ENCODE results near the gene FBXW2. TPM values are rescaled to one million over a fixed set of nuclear protein-coding genes. Genes with fewer than 3 reads are reported as not detected.

The FBXW2 gene
- 10 to 100 TPM; 90.0 to 90.9 TPM for total RNA-seq

DNA sequence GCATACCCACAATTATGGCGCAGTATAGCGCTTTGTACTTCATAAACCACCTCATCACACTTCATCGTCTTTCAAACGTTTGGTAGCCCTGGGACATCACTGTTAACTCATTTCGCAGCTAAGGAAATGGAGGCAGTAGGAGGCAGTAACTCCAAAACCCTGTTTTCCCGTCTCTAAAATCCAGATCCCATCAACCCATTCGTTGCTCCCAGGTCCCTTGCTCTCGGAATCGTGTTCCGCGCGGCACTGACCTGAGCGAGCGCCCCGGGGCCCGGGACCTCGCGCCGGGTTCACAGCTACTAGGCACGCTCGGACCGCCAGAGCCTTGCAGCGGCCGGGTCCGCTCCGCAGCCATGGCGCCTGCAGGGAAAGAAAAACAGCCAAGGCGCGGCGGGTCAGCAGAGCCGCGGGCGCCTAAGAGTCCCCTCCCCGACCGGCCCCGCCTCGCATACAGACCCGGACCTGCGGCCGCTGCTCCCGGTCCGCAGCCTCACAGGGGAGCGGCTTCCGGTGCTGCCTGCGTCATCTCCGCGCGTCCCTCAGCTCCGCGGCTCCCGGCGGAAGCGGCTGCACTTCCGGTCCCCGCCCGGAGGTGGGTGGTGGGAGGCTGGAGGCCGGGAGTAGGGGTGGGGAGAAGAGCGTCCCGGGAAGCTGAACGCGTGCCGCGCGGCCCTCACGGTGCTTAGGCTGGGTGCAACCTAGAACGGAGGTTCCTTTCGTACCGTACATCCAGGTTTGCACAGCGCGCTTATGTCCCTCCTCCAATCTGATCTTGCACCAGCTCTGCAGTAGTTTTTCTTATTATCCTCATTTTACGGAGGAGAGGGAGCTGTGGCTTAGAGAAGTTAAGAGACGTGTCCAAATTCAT is at the start of gene FBXW2:
TSS of gene FBXW2 (minus strand) at position 519 of the 868 bp plus-strand sequence. CDS start 5,158 bp downstream, outside the sequence.
- H3K4me1 Mint-ChIP-seq (ENCODE audit: low read depth): peaks cover 54% of the 10 kb centered on the region
- peaks cover 25% of the 10 kb centered on the region for H3K36me3 Mint-ChIP-seq (ENCODE audit: low read depth)
- ATAC-seq (peak; percentile 91), DNase-seq (peak; percentile 91)
- peak within 1 kb of the TSS; percentile 88 for H3K27ac Mint-ChIP-seq
- no peaks in the 10 kb centered on the region for H3K27me3 Mint-ChIP-seq (ENCODE audit: low read depth)
- ChIA-PET POLR2A (interaction anchor here (0.6 to 2.7 kb wide), 34 partner anchors 9 to 363 kb away, joined by 3 to 27 read pairs (median 4); partner anchors contain the start of gene PSMD5), CTCF (interaction anchor here (0.7 to 1.7 kb wide), 9 partner anchors 12 to 282 kb away, joined by 3 to 5 read pairs (median 3); partner anchors contain the start of gene CNTRL)
- no peaks in the 10 kb centered on the region for H3K9me3 Mint-ChIP-seq (ENCODE audit: insufficient read depth)
- H3K4me3 Mint-ChIP-seq: peak within 1 kb of the TSS; percentile 82

GRCh38 chr9:120841930-120842684 is 48.9 kb upstream of the FBXW2 start:
- Mint-ChIP-seq H3K9me3 (ENCODE audit: insufficient read depth) (no peaks in the 10 kb centered on the region), H3K27ac (peak overlapping the region; percentile 98), H3K4me3 (peak overlapping the region; percentile 98), H3K36me3 (ENCODE audit: low read depth) (peaks cover 64% of the 10 kb centered on the region), H3K4me1 (ENCODE audit: low read depth) (peaks cover 69% of the 10 kb centered on the region), H3K27me3 (ENCODE audit: low read depth) (no peaks in the 10 kb centered on the region)
- ChIA-PET CTCF (interaction anchor here (0.7 to 2.4 kb wide), 4 partner anchors 43 to 218 kb away, joined by 3 to 6 read pairs (median 3); no protein-coding TSS in a partner anchor), POLR2A (interaction anchor here (0.6 to 3.2 kb wide), 13 partner anchors 9 to 94 kb away, joined by 3 to 27 read pairs (median 5); partner anchors contain the start of genes FBXW2 and TRAF1)
- DNase-seq (no peak), ATAC-seq (peak; percentile 6)

DNA sequence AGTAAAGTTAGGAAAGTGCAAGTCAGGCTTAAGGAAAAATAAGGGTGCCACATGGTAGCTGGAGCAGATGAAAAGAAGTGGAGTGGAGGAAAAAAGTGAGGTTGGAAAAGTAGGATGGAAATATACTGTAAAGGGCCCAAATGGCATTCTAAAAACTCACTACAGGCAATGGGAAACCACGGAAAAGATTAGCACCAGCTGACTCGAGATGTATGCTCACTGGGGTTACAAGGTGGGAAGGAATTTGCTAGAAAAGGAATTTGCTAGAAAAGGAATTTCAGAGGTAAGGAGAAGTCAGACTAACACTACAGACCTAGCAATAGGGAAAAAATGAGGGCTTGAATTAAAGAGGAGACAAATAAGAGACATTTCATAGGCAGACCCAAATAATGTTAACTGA is 45.9 kb upstream of the FBXW2 start:
- POLR2A ChIA-PET: no interaction called here
- no peak for DNase-seq

DNA sequence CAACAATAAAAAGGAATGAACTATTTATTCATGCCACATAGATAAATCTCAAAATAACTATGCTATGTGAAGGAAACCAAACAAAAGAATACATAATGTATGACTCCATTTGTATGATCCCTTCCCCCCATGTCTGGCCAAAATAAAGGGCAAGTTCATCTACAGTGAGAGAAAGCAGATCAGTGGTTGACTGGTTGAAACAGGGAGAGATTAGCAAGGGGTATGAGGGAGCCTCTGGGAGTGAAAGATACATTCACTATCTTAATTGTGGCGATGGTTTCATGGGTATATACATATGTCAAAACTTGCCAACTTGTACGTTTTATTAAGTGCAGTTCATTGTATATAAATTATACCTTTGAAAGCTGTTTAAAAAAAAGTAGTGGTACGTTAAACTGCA is 44.7 kb upstream of the FBXW2 start:
- Mint-ChIP-seq H3K27ac (no peak overlapping the region), H3K4me3 (no peak overlapping the region), H3K27me3 (ENCODE audit: low read depth) (no peaks in the 10 kb centered on the region), H3K9me3 (ENCODE audit: insufficient read depth) (no peaks in the 10 kb centered on the region), H3K36me3 (ENCODE audit: low read depth) (peaks cover 47% of the 10 kb centered on the region), H3K4me1 (ENCODE audit: low read depth) (peaks cover 39% of the 10 kb centered on the region)
- DNase-seq (no peak), ATAC-seq (no peak)
- CTCF ChIA-PET: no interaction called here
- POLR2A ChIA-PET: interaction anchor here (1.6 kb wide), 1 partner anchor 44 kb away, joined by 6 read pairs; the partner anchor contains the start of gene FBXW2

More for the DNA sequence above, 45.9 kb upstream of the FBXW2 start:
- Mint-ChIP-seq H3K4me1 (ENCODE audit: low read depth) (peaks cover 44% of the 10 kb centered on the region), H3K27ac (no peak overlapping the region), H3K27me3 (ENCODE audit: low read depth) (no peaks in the 10 kb centered on the region), H3K36me3 (ENCODE audit: low read depth) (peaks cover 45% of the 10 kb centered on the region), H3K9me3 (ENCODE audit: insufficient read depth) (no peaks in the 10 kb centered on the region), H3K4me3 (no peak overlapping the region)
- ATAC-seq: no peak
- CTCF ChIA-PET: interaction anchor here (1.2 kb wide), 1 partner anchor 83 kb away, joined by 4 read pairs; no protein-coding TSS in a partner anchor

DNA sequence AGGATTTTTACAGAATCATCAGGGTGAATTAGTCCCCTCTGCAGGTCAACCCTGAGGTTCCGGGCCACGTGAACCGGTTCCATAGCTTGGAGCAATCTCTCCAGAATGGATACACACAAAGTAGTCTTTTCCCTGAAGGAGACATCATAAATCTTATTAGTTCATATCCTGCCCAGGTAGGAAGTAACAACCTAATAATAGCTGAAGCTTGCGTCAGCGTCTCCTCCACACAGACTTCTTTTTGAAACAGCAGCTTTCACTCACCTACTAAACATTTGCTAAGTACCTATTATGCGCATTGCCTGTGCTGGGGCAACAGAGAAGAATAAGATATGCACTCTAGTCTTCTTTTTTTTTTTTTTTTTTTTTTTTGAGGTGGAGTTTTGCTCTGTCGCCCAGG is 40.1 kb upstream of the FBXW2 start:
- H3K9me3 Mint-ChIP-seq (ENCODE audit: insufficient read depth): no peaks in the 10 kb centered on the region
- H3K27me3 Mint-ChIP-seq (ENCODE audit: low read depth): no peaks in the 10 kb centered on the region
- ATAC-seq (no peak), DNase-seq (no peak)
- no peak overlapping the region for H3K4me3 Mint-ChIP-seq
- H3K27ac Mint-ChIP-seq: no peak overlapping the region
- H3K36me3 Mint-ChIP-seq (ENCODE audit: low read depth): peaks cover 57% of the 10 kb centered on the region
- POLR2A ChIA-PET: interaction anchor here (2.3 to 2.6 kb wide), 2 partner anchors 9 to 11 kb away, joined by 6 to 14 read pairs; partner anchors contain the start of gene PSMD5
- peaks cover 8% of the 10 kb centered on the region for H3K4me1 Mint-ChIP-seq (ENCODE audit: low read depth)
- CTCF ChIA-PET: interaction anchor here (1.3 to 1.4 kb wide), 2 partner anchors 13 to 78 kb away, joined by 3 to 6 read pairs; no protein-coding TSS in a partner anchor

GRCh38 chr9:120832807-120833206 is 39.6 kb upstream of the FBXW2 start:
- peaks cover 7% of the 10 kb centered on the region for H3K4me1 Mint-ChIP-seq (ENCODE audit: low read depth)
- H3K27ac Mint-ChIP-seq: no peak overlapping the region
- ATAC-seq (no peak), DNase-seq (no peak)
- ChIA-PET POLR2A (interaction anchor here (2.3 to 2.6 kb wide), 2 partner anchors 10 to 12 kb away, joined by 6 to 14 read pairs; partner anchors contain the start of gene PSMD5), CTCF (interaction anchor here (0.6 to 1.4 kb wide), 3 partner anchors 14 to 148 kb away, joined by 3 to 6 read pairs (median 4); no protein-coding TSS in a partner anchor)
- H3K4me3 Mint-ChIP-seq: no peak overlapping the region
- H3K36me3 Mint-ChIP-seq (ENCODE audit: low read depth): peaks cover 55% of the 10 kb centered on the region
- H3K9me3 Mint-ChIP-seq (ENCODE audit: insufficient read depth): no peaks in the 10 kb centered on the region
- H3K27me3 Mint-ChIP-seq (ENCODE audit: low read depth): no peaks in the 10 kb centered on the region

DNA sequence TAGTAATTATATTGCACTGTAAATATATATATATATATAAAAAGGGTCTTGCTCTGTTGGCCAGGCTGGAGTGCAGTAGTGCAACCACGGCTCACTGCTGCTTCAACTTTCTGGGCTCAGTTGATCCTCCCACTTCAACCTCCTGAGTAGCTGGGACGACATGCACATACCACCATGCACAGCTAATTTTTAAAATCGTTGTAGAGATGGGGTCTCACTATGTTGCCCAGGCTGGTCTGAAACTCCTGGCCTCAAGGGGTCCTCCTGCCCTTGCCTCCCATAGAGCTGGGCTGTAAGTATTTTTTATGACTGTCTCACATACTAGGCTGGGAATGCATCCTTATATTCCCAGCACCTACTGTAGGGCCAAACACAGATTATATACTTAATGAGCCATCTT is 37.6 kb upstream of the FBXW2 start:
- H3K27me3 Mint-ChIP-seq (ENCODE audit: low read depth): no peaks in the 10 kb centered on the region
- H3K36me3 Mint-ChIP-seq (ENCODE audit: low read depth): peaks cover 57% of the 10 kb centered on the region
- no peak for DNase-seq
- H3K4me1 Mint-ChIP-seq (ENCODE audit: low read depth): peaks cover 4% of the 10 kb centered on the region
- H3K27ac Mint-ChIP-seq: no peak overlapping the region
- ChIA-PET POLR2A (interaction anchor here (1.0 to 1.2 kb wide), 2 partner anchors 11 to 37 kb away, joined by 3 to 4 read pairs; partner anchors contain the start of genes FBXW2 and PSMD5), CTCF (no interaction called here)
- ATAC-seq: no peak
- H3K9me3 Mint-ChIP-seq (ENCODE audit: insufficient read depth): no peaks in the 10 kb centered on the region
- no peak overlapping the region for H3K4me3 Mint-ChIP-seq

DNA sequence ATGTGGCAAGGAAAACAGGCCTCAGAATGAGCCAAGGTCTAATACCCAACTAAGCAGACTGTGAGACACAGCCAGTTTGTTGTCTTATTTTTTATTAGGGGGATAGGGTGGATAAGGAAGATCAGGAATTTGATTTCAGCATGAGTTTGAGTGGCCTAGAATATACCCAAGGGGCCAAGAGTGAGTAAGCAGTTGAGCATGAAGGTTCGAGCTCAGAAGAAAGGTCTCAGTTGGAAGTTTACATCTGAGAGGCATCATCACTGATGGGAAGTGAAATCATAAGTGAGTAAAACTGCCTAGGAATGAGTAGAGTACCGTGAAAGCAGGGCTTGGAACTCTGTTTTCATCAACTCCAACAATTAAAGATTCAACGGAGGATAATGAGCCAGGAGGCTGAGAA is 36.9 kb upstream of the FBXW2 start:
- ATAC-seq (no peak), DNase-seq (no peak)
- no peak overlapping the region for H3K27ac Mint-ChIP-seq
- no peaks in the 10 kb centered on the region for H3K27me3 Mint-ChIP-seq (ENCODE audit: low read depth)
- no peaks in the 10 kb centered on the region for H3K9me3 Mint-ChIP-seq (ENCODE audit: insufficient read depth)
- peaks cover 55% of the 10 kb centered on the region for H3K36me3 Mint-ChIP-seq (ENCODE audit: low read depth)
- peaks cover 3% of the 10 kb centered on the region for H3K4me1 Mint-ChIP-seq (ENCODE audit: low read depth)
- no peak overlapping the region for H3K4me3 Mint-ChIP-seq
- ChIA-PET POLR2A (interaction anchor here (1.0 to 1.2 kb wide), 2 partner anchors 12 to 36 kb away, joined by 3 to 4 read pairs; partner anchors contain the start of genes FBXW2 and PSMD5), CTCF (no interaction called here)

- DNase-seq (no peak), ATAC-seq (no peak)
- POLR2A ChIA-PET: no interaction called here
- no peak overlapping the region for H3K27ac Mint-ChIP-seq
- H3K9me3 Mint-ChIP-seq (ENCODE audit: insufficient read depth): no peaks in the 10 kb centered on the region
- no peak overlapping the region for H3K4me3 Mint-ChIP-seq
- H3K27me3 Mint-ChIP-seq (ENCODE audit: low read depth): no peaks in the 10 kb centered on the region
- CTCF ChIA-PET: no interaction called here
- H3K36me3 Mint-ChIP-seq (ENCODE audit: low read depth): peaks cover 58% of the 10 kb centered on the region
- peaks cover 2% of the 10 kb centered on the region for H3K4me1 Mint-ChIP-seq (ENCODE audit: low read depth)
Observed at GRCh38 chr9:120829650-120830049, 36.4 kb upstream of the FBXW2 start.

DNA sequence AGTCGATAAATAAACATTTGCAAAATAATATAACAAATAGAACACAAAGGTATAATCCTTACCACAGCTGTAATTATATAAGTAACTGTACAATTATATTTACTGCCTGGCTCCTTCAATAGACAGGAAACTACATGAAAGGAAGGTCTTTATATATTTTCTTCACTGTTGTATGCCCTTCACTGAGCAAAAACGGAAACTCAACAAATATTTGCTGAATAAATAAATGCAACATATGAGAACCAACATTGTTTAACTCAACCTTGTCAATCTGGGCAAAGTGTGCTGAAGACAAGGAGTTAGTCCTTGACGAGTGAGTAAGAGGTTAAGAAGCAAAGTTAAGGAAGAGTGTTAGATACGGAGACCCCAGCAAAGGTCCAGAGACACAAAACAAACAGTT is 26.9 kb upstream of the FBXW2 start:
- CTCF ChIA-PET: no interaction called here
- no peak for ATAC-seq
- Mint-ChIP-seq H3K9me3 (ENCODE audit: insufficient read depth) (no peaks in the 10 kb centered on the region), H3K4me1 (ENCODE audit: low read depth) (no peaks in the 10 kb centered on the region), H3K36me3 (ENCODE audit: low read depth) (peaks cover 75% of the 10 kb centered on the region), H3K27me3 (ENCODE audit: low read depth) (no peaks in the 10 kb centered on the region), H3K27ac (no peak overlapping the region), H3K4me3 (no peak overlapping the region)
- POLR2A ChIA-PET: no interaction called here
- no peak for DNase-seq

DNA sequence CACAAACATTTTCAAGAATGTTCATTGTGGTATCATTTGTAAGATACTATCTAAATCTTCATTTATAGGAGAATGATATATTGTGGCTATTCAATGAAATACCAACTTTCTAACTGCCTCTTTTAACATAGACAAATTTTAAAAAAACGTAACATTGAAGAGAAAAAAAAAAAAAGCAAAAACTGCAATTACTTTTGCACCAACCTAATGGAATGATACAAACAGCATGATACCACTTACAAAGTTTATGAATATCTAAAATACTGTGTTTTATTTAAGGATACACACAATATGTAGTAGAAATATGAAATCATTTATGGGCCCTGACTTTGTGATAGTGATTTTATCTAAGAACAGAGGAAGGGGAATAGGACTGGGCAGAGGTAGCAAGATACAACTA is 25.4 kb upstream of the FBXW2 start:
- H3K36me3 Mint-ChIP-seq (ENCODE audit: low read depth): peaks cover 67% of the 10 kb centered on the region
- ATAC-seq: no peak
- no peaks in the 10 kb centered on the region for H3K9me3 Mint-ChIP-seq (ENCODE audit: insufficient read depth)
- H3K4me1 Mint-ChIP-seq (ENCODE audit: low read depth): no peaks in the 10 kb centered on the region
- ChIA-PET POLR2A (no interaction called here), CTCF (no interaction called here)
- no peak overlapping the region for H3K27ac Mint-ChIP-seq
- DNase-seq: no peak
- no peak overlapping the region for H3K4me3 Mint-ChIP-seq
- H3K27me3 Mint-ChIP-seq (ENCODE audit: low read depth): no peaks in the 10 kb centered on the region
